Bone marrow (tissue), 2 donors: ENCODE results near the gene RHOBTB1.
"Not testable (repeated sequence)": the region's sequence is repeated elsewhere in the genome, so short reads cannot be mapped to it uniquely, and the experiment has no call there.

ENCODE experiments used
- DNase-seq, 2 donors: peaks; one replicate each; lab custom pipeline; 2025; lab: John Stamatoyannopoulos, UW

Gene RHOBTB1

GRCh38 chr10:60906825-60907224 lies 37.2 kb downstream of the RHOBTB1 start:
- DNase-seq: not testable (repeated sequence)

GRCh38 chr10:60906411-60906810 lies 37.6 kb downstream of the RHOBTB1 start:
- no peak for DNase-seq

GRCh38 chr10:60905580-60905979 lies 38.4 kb downstream of the RHOBTB1 start:
- DNase-seq: no peak

GRCh38 chr10:60903096-60903495 lies 40.9 kb downstream of the RHOBTB1 start:
- no peak for DNase-seq

GRCh38 chr10:60901561-60902235 lies 42.3 kb downstream of the RHOBTB1 start:
- DNase-seq: no peak

GRCh38 chr10:60899266-60899665 lies 44.7 kb downstream of the RHOBTB1 start:
- no peak for DNase-seq

GRCh38 chr10:60898321-60898720 lies 45.7 kb downstream of the RHOBTB1 start:
- DNase-seq: no peak

- no peak for DNase-seq
These were observed 47.2 kb downstream of the RHOBTB1 start for GRCh38 chr10:60896810-60897209.

- no peak for DNase-seq
These were observed 48.0 kb downstream of the RHOBTB1 start for GRCh38 chr10:60896033-60896432.

- no peak for DNase-seq
These were observed 49.2 kb downstream of the RHOBTB1 start for GRCh38 chr10:60894786-60895185.

GRCh38 chr10:60893231-60893630 lies 50.8 kb downstream of the RHOBTB1 start:
- DNase-seq: no peak

GRCh38 chr10:60892571-60892970 lies 51.4 kb downstream of the RHOBTB1 start:
- no peak for DNase-seq

GRCh38 chr10:60890811-60891210 lies 53.2 kb downstream of the RHOBTB1 start:
- no peak for DNase-seq

GRCh38 chr10:60883187-60883586 lies 60.8 kb downstream of the RHOBTB1 start:
- DNase-seq: no peak

- DNase-seq: no peak
These were observed 65.8 kb downstream of the RHOBTB1 start for GRCh38 chr10:60878224-60878623.

- DNase-seq: no peak
These were observed 66.2 kb downstream of the RHOBTB1 start for GRCh38 chr10:60877777-60878120.

- no peak for DNase-seq
These were observed 66.8 kb downstream of the RHOBTB1 start for GRCh38 chr10:60877061-60877776.

- no peak for DNase-seq
These were observed 70.2 kb downstream of the RHOBTB1 start for GRCh38 chr10:60873758-60874157.

- no peak for DNase-seq
These were observed 71.5 kb downstream of the RHOBTB1 start for GRCh38 chr10:60872451-60872850.

GRCh38 chr10:60871215-60871614 lies 72.8 kb downstream of the RHOBTB1 start:
- no peak for DNase-seq

- no peak for DNase-seq
These were observed 73.2 kb downstream of the RHOBTB1 start for GRCh38 chr10:60870803-60871202.

- no peak for DNase-seq
These were observed 73.6 kb downstream of the RHOBTB1 start for GRCh38 chr10:60870416-60870728.

- DNase-seq: no peak
These were observed 74.2 kb downstream of the RHOBTB1 start for GRCh38 chr10:60869652-60870415.
